ENCODE data around the gene IFNAR2.

The IFNAR2 gene

DNA sequence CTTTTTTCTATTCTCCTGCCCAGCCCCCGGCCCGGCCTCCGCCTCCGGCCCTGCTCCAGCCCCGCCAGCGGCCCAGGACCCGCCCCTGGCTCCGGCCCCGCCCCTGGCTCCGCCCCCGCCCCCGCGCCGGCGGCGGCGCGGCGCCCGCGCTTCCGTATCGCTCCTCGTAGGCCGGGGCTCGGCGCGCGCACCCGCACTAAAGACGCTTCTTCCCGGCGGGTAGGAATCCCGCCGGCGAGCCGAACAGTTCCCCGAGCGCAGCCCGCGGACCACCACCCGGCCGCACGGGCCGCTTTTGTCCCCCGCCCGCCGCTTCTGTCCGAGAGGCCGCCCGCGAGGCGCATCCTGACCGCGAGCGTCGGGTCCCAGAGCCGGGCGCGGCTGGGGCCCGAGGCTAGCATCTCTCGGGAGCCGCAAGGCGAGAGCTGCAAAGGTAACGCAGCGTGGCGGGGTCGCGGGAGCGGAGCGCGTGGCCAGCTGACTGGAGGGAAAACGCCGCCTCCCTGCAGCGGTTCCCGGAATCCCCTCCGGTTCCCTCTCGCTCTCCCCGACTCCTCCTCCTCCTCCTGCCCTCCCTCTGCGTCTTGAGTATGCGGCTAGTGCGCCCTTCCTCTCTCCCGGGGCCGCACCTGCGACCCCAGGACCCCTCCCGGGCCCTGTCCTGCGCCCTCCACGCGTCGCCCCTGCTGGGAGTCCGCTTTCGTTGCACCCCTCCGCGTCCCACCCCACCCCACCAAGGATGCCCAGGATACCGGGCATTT lies at the start of gene IFNAR2:
Gene IFNAR2, plus strand, starts transcription at position 155 of the 761 bp plus-strand sequence. CDS start 11,985 bp downstream, outside the sequence.
- peak; percentile 88 for DNase-seq (ENCODE audit: low spot score)

- no peak for DNase-seq (ENCODE audit: low spot score)
Observed at GRCh38 chr21:33185852-33186251, 43.9 kb upstream of the IFNAR2 start.

DNA sequence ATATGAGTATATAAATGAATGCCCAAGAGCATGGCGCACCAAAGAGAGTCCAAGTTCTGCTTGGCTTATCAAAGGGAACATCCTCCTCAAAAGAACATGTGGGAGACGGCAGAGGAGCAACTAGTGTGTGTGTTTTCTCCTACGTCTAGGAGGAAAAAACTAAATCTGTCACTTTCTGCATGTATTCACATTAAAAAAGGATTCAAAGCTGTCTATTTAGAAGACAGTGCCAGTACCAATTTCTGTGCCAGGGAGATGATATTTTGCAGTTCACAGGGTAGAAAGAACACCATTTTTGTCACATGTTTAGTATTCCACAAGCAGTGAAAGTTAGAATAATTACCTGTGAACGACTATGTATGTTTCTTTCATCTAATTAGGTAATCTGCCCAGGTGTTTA lies 42.5 kb upstream of the IFNAR2 start:
- no peak for DNase-seq (ENCODE audit: low spot score)

DNA sequence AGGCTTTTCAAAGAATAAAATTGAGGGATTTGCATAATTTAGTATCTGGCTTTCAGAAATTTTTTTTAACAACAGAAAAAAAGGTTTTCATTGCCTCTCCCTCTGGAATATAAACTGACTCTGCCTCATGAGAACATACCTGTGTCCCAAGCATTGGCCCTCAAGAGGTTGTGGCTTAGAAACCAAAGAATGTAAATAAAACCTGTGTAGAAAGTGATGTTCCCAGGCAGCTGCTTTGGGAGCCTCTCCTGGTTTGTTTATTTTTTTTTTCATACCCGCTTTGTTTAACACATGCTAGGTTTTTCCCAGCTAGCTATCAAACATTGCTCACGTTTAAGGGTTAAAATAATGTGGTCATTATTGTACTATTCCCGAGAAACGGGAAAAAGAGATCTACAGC lies 40.5 kb upstream of the IFNAR2 start:
- no peak for DNase-seq (ENCODE audit: low spot score)

GRCh38 chr21:33189824-33190223 lies 39.9 kb upstream of the IFNAR2 start:
- DNase-seq (ENCODE audit: low spot score), result no peak

DNA sequence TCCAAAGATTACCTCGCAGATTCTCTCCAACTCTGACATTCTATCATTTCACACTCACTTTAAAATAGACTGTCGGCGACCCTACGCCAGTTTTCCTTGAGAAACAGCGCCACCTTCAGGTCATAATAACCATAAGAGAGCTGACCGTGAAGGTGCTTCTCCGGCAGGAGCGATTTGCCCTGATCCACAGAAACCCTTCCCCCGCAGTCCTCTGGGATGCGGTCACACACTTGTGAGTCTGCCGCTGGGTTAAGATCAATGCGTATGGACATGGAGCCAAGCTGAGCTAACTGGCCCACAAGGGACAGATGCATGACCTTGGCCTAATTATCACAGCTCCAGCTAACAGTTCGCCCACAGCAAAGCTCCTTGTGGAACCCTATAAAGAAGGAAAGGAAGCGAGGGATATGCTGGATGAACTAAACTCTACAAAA lies 32.8 kb upstream of the IFNAR2 start:
- no peak for DNase-seq (ENCODE audit: low spot score)

DNA sequence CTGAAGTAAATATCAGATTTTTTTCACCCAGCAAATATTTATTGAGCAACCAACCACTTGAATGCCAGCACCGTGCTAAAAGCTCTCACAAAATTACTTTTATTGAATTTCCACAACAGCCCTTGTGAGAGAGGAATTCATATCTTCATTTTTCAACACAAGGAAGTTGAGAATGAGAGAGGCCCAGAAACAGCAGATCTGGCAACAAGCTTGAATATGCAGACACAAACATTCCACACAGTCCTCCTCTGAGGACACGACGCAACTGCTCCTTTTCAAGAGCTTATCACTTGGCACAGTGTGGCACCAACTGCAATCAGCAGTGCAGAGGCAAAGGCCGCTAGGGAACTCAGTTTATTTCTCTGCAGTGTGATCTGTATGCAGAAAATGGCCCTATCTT lies 32.2 kb upstream of the IFNAR2 start:
- DNase-seq (ENCODE audit: low spot score), result no peak

DNA sequence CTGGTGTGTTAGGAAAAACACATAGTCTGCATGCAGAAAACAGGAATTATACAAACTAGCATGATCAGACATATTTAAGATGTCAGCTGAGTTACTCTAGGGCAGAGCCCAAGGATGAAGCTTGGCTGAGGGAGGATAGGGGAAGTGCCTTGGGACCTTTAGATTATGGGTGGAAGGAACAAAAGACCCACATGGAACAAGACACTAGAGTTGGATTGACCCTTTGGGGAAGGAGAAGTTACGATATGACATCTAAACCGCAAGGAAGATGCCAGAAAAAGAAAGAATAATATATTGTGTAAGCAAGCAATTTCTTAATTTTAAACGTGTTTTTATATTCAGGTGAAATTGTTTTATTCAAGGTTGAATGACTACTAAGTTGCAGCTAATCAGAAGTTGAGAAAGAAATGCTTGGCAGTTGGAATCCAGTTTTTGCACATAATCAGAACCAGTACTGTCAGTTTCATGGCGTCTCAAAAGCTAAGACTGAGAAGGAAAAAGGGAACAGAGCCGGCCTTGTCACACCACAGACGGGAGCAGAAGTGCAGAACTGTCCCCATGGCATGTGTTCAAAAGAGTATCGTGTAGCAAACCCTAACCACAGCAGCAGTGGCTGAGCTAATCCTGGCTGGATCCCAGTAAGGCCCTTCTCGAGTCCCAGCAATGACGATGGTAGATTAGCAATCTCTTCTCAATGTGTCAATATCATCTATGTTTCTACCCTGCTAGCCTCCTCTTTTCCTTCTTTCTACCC lies 31.2 kb upstream of the IFNAR2 start:
- DNase-seq (ENCODE audit: low spot score), result no peak

- DNase-seq (ENCODE audit: low spot score), result no peak
Observed at GRCh38 chr21:33199100-33199464, 30.7 kb upstream of the IFNAR2 start.

DNA sequence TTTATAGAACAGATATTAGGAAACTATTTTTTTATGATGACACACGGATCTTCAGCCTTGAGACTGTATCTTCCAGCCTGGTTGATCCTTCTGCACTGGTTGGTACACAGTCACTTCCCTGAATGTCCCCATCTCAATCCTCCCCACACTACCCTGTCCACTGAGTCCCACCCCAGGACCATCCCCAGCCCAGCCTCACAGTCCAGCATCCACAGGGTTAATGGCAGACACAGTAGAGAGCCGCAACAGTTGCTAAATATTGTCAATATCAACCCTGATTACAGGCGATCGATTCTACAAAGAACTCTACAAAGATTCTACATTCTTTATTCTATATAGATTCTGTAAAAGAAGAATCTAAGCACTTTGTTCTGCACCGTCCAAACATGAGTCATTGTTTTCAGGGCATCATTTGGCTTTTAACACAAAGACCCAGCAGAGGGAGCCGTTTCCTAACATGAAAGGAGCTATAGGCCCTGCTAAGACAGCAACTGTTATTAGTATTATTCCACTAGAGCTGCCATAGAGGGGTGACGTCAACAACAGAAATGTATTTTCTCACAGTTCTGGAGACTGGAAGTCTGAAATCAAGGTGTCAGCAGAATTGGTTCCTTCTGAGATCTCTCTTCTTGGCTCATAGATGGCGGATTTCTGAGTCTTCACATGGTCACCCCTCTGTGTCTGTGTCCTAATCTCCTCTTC lies 30.1 kb upstream of the IFNAR2 start:
- DNase-seq (ENCODE audit: low spot score), result peak; percentile 80

GRCh38 chr21:33201956-33202355 lies 27.8 kb upstream of the IFNAR2 start:
- no peak for DNase-seq (ENCODE audit: low spot score)

DNA sequence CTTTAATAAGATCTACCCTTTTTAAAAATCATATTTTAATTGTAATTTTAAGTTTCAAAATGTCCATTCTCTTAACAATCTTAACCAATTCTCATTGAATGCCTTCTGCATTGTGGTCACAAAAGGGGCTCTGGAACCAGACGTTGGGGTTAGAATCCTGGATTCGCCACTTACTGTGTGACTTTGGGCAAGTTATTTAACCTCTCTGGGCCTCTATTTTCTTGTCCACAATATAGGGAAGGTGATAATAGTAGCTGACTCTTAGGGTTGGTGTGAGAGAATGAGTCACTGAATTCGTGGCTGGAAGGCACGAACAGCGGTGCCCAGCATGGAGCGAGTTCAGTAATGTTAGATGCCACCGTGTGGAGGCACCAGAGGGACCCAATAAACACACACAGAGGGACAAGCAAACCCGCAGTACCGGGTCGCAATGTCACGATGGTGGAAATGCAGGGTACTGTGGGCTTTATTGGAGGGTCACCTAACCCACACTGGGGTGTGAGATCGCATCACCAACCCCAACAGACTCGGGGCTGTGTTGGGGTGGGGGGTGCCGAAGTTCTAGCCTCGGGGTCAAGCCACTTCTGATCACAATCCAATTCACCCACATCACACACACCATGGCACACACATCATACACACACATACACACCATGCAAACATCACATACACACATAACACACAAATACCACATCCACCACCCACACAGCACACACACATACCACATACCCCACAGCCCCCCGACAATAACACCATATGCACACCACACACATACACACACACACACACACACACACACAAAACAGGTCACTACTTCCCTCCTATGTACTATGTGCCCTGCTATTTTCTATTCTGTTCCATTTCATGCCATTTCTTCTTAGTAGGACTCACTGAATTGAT lies 27.0 kb upstream of the IFNAR2 start:
- no peak for DNase-seq (ENCODE audit: low spot score)

DNA sequence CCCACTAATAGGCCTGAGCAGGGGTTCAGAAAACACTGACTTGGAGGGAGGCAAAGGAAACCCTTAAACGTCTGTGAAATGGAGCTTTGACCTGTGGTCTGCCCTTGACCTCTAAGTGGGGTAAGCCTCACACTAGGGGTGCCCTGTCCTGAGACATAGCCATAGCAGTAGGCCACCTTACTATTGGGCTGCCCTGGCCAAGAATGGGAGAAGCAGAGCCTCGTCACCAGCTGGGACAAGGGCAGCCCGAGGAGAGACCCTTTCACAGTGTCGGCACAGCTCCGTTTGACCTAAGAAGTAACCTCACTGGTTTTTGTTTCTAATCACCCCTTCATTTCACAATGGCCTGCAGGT lies 26.4 kb upstream of the IFNAR2 start:
- DNase-seq (ENCODE audit: low spot score), result no peak

DNA sequence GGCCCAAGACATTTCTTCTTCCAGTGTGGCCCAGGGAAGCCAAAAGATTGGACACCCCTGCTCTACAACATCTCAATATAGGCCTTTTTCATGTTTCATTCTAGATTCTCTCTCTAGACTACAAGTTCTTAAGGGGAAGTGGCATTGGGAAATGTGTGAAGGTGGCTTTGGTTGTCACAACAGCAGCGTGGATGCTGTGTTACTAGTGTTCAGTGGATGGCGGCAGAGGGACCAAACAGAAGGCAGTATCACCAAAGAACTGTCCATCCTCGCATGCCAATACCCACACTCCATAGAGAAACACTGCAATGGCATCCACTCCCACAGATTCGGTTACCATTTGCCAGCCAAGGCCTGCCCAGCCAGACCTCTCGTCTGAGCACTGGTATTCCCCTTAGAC lies 24.3 kb upstream of the IFNAR2 start:
- DNase-seq (ENCODE audit: low spot score), result no peak

- no peak for DNase-seq (ENCODE audit: low spot score)
Observed at GRCh38 chr21:33206771-33207281, 22.9 kb upstream of the IFNAR2 start.

GRCh38 chr21:33207449-33208149 lies 22.1 kb upstream of the IFNAR2 start:
- DNase-seq (ENCODE audit: low spot score), result no peak

GRCh38 chr21:33208534-33208933 lies 21.2 kb upstream of the IFNAR2 start:
- DNase-seq (ENCODE audit: low spot score), result no peak

- no peak for DNase-seq (ENCODE audit: low spot score)
Observed at GRCh38 chr21:33211305-33211704, 18.4 kb upstream of the IFNAR2 start.

- no peak for DNase-seq (ENCODE audit: low spot score)
Observed at GRCh38 chr21:33211732-33212131, 18.0 kb upstream of the IFNAR2 start.

DNA sequence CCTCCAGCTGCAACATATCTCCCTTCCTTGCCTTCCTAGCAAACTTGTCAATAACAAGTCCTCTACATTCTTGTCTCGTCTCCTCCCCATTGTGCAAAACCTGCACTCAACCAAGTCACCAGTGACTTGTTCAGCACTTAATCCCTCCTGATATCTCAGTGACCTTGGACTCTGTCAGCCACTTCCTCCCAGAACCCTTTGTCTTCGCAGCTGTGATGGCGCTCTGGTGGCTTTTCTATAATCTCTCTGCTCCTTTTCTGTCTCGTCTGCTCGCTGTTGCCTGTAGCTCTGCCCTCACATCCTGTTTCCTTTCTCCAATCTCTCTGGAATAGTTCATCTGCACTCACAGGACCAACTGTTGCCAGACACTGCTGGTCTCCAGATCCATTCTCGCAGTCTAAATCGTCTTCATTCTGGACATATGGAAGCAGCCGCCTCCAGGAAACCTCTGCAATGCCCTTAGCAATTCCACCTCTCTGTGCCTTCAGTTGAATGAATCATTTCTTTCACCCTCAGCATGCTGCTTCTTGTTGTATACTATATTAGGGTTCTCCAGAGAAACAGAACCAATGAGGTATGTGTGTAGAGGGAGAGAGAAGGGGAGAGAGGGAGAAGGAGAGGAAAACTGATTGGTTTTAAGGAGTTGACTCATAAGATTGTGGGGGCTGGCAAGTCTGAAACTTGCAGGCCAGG lies 17.4 kb upstream of the IFNAR2 start:
- no peak for DNase-seq (ENCODE audit: low spot score)

All from left forelimb (tissue), 1 donor.